ENCODE results near the gene KCTD2. TPM values are rescaled to one million over a fixed set of nuclear protein-coding genes. Genes with fewer than 3 reads are reported as not detected.
A peak's percentile ranks its signal among the peaks of the same experiment; 100 is the strongest.

The KCTD2 gene
- total and polyA plus RNA-seq, 8 donors: 20.6 to 32.0 (median 27.0) TPM

- DNase-seq (no peak), ATAC-seq (peak; percentile 1)
- Histone ChIP-seq H3K4me1 (peaks cover 29 to 74% of the 10 kb centered on the region in 2 donors), H3K36me3 (no peaks in the 10 kb centered on the region), H3K4me3 (peak overlapping the region; percentile 62 to 71), H3K27me3 (no peaks in the 10 kb centered on the region), H3K9me3 (no peaks in the 10 kb centered on the region), H3K27ac (peak overlapping the region; percentile 96 to 98)
- no peak for TF ChIP-seq CTCF (IDR thresholded peaks at IDR 0.05)
- intact Hi-C loops (cut with DNase I): no loop called here
These were observed 40.1 kb downstream of the KCTD2 start for GRCh38 chr17:75087182-75087557.

- no peak for TF ChIP-seq CTCF (IDR thresholded peaks at IDR 0.05)
- H3K27ac ChIP-seq: peak within 1 kb of the TSS; percentile 96 to 98
- H3K4me1 ChIP-seq: peaks cover 29 to 80% of the 10 kb centered on the region in 2 donors
- ATAC-seq (peak; percentile 90), DNase-seq (peak; percentile 75 to 100 (median 94))
- peak within 1 kb of the TSS; percentile 62 to 71 for H3K4me3 ChIP-seq
- no peaks in the 10 kb centered on the region for H3K27me3 ChIP-seq
- H3K36me3 ChIP-seq: no peaks in the 10 kb centered on the region
- intact Hi-C loops (cut with DNase I): no loop called here
- no peaks in the 10 kb centered on the region for H3K9me3 ChIP-seq
These were observed 40.8 kb downstream of the KCTD2 start, which contains the start of gene SLC16A5 for GRCh38 chr17:75087558-75088453. SLC16A5 (plus strand) TSS chr17:75087954; CDS start chr17:75093637, 5,683 bp downstream.

- Histone ChIP-seq H3K27ac (peak overlapping the region; percentile 96 to 98), H3K4me3 (peak overlapping the region; percentile 62 to 71), H3K9me3 (no peaks in the 10 kb centered on the region), H3K36me3 (peaks cover 0 to 4% of the 10 kb centered on the region in 2 donors), H3K27me3 (no peaks in the 10 kb centered on the region), H3K4me1 (peaks cover 37 to 88% of the 10 kb centered on the region in 2 donors)
- peak in 1 of 4 donors; percentile 66 for DNase-seq
- peak; percentile 46 for ATAC-seq
- intact Hi-C loops (cut with DNase I): no loop called here
- TF ChIP-seq CTCF (IDR thresholded peaks at IDR 0.05): no peak
These were observed 41.7 kb downstream of the KCTD2 start for GRCh38 chr17:75088465-75089417.

- intact Hi-C loops (cut with DNase I): no loop called here
- Histone ChIP-seq H3K27me3 (no peaks in the 10 kb centered on the region), H3K4me3 (peak overlapping the region in 1 of 2 donors; percentile 21), H3K9me3 (no peaks in the 10 kb centered on the region), H3K36me3 (peaks cover 0 to 17% of the 10 kb centered on the region in 2 donors), H3K27ac (peak overlapping the region; percentile 41 to 48), H3K4me1 (peaks cover 45 to 94% of the 10 kb centered on the region in 2 donors)
- TF ChIP-seq CTCF (IDR thresholded peaks at IDR 0.05): no peak
- ATAC-seq (no peak), DNase-seq (no peak)
These were observed 44.1 kb downstream of the KCTD2 start for GRCh38 chr17:75090871-75091854.
